MM.1S (cell line): Measurements from ENCODE around the gene TGFBR2.

Experiments used
- DNase-seq: peaks from one replicate; pipeline ENCODE4 v3.0.0-alpha.2; 2015
- H2AFZ ChIP-seq: fragments of 300-600 bp; sonication (generic); 2 replicates; pipeline ENCODE4 v1.6.0; 2016; ENCODE audit warnings: antibody characterized with exemption, low read length
- H3F3A ChIP-seq: fragments of 300-600 bp; sonication (generic); 2 replicates; pipeline ENCODE4 v1.6.1; 2016; ENCODE audit warnings: mild to moderate bottlenecking, antibody characterized with exemption, low read length, moderate library complexity, mixed read lengths; ENCODE audit not compliant: insufficient read depth
- H3K27ac ChIP-seq: fragments of 300-600 bp; sonication (generic); 2 replicates; pipeline ENCODE4 v1.5.1; 2016; ENCODE audit warnings: mild to moderate bottlenecking, low read length
- H3K27me3 ChIP-seq: fragments of 300-600 bp; sonication (generic); replicated peaks from 2 replicates; pipeline ENCODE4 v1.6.0; 2016; ENCODE audit warnings: low read length; ENCODE audit not compliant: insufficient read depth
- H3K36me3 ChIP-seq: fragments of 300-600 bp; sonication (generic); replicated peaks from 2 replicates; pipeline ENCODE4 v1.6.1; 2016; ENCODE audit warnings: mild to moderate bottlenecking, low read length, mixed read lengths; ENCODE audit not compliant: insufficient read depth
- H3K4me1 ChIP-seq: fragments of 300-600 bp; sonication (generic); 2 replicates; pipeline ENCODE4 v1.6.1; 2016; ENCODE audit warnings: low read length, mixed read lengths
- H3K4me2 ChIP-seq: fragments of 300-600 bp; sonication (generic); 2 replicates; pipeline ENCODE4 v1.6.0; 2016; ENCODE audit warnings: low read depth, low read length
- H3K4me3 ChIP-seq: fragments of 300-600 bp; sonication (generic); 2 replicates; pipeline ENCODE4 v1.5.1; 2016; ENCODE audit warnings: low read length, mixed read lengths
- H3K79me2 ChIP-seq: fragments of 300-600 bp; sonication (generic); 2 replicates; pipeline ENCODE4 v1.6.1; 2016; ENCODE audit warnings: mixed run types, low read length, mixed read lengths
- H3K9ac ChIP-seq: fragments of 300-600 bp; sonication (generic); 2 replicates; pipeline ENCODE4 v1.6.1; 2016; ENCODE audit warnings: low read length, mixed read lengths
- H3K9me2 ChIP-seq: fragments of 300-600 bp; sonication (generic); replicated peaks from 2 replicates; pipeline ENCODE4 v1.6.1; 2016; ENCODE audit warnings: mild to moderate bottlenecking, low read length, mixed read lengths; ENCODE audit not compliant: insufficient read depth
- H3K9me3 ChIP-seq: fragments of 300-600 bp; sonication (generic); replicated peaks from 2 replicates; pipeline ENCODE4 v1.6.1; 2016; ENCODE audit warnings: mild to moderate bottlenecking, low read length, mixed read lengths; ENCODE audit not compliant: insufficient read depth
- H4K20me1 ChIP-seq: fragments of 300-600 bp; sonication (generic); 2 replicates; pipeline ENCODE4 v1.6.1; 2016; ENCODE audit warnings: mild to moderate bottlenecking, low read length, moderate library complexity, mixed read lengths; ENCODE audit not compliant: insufficient read depth
- CTCF ChIP-seq: fragments of 300-600 bp; sonication (generic); IDR thresholded peaks from 2 replicates; pipeline ENCODE4 v1.5.1; 2016; ENCODE audit warnings: antibody characterized with exemption, low read length, mixed read lengths
- EZH2 ChIP-seq: fragments of 300-600 bp; sonication (generic); optimal IDR thresholded peaks from 2 replicates; pipeline ENCODE3; 2017; ENCODE audit warnings: low read depth, mild to moderate bottlenecking, antibody characterized with exemption, low read length, mixed read lengths
- EZH2phosphoT487 ChIP-seq: fragments of 300-600 bp; sonication (generic); IDR thresholded peaks from 2 replicates; pipeline ENCODE4 v1.6.1; 2018; ENCODE audit warnings: antibody characterized with exemption, low read length

TGFBR2 gene

DNA sequence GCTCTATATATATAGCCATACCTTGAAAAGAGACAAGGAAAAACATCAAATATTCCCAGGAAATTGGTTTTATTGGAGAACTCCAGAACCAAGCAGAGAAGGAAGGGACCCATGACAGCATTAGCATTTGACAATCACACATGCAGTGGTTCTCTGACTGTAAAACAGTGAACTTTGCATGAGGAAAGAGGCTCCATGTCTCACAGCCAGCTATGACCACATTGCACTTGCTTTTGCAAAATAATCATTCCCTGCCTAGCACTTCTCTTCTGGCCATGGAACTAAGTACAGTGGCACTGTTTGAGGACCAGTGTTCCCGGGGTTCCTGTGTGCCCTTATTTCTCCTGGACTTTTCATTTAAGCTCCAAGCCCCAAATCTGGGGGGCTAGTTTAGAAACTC lies 85.5 kb downstream of the TGFBR2 start:
- TF ChIP-seq EZH2phosphoT487 (no peak), EZH2 (no peak), CTCF (no peak)
- Histone ChIP-seq H3K27ac (no peak overlapping the region), H3K4me2 (no peak overlapping the region), H3K9me3 (no peaks in the 10 kb centered on the region), H3K4me3 (no peak overlapping the region), H4K20me1 (no peaks in the 10 kb centered on the region), H2AFZ (no peak overlapping the region), H3F3A (no peaks in the 10 kb centered on the region), H3K4me1 (peaks cover 9% of the 10 kb centered on the region), H3K9me2 (no peaks in the 10 kb centered on the region), H3K36me3 (no peaks in the 10 kb centered on the region), H3K9ac (no peak overlapping the region), H3K27me3 (no peaks in the 10 kb centered on the region), H3K79me2 (no peaks in the 10 kb centered on the region)
- DNase-seq, result no peak

DNA sequence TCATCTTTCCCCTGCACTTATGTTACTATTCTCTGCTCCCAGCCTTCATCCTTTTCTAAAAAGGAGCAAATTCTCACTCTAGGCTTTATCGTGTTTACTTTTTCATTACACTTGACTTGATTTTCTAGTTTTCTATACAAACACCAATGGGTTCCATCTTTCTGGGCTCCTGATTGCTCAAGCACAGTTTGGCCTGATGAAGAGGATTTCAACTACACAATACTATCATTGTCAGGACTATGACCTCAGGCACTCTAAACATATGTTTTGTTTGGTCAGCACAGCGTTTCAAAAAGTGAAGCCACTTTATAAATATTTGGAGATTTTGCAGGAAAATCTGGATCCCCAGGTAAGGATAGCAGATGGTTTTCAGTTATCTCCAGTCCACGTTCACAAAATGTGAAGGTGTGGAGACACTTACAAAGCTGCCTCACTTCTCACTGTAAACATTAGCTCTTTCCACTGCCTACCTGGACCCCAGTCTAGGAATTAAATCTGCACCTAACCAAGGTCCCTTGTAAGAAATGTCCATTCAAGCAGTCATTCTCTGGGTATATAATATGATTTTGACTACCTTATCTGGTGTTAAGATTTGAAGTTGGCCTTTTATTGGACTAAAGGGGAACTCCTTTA lies 86.2 kb downstream of the TGFBR2 start:
- no peaks in the 10 kb centered on the region for H4K20me1 ChIP-seq
- no peaks in the 10 kb centered on the region for H3K9me2 ChIP-seq
- H2AFZ ChIP-seq, result no peak overlapping the region
- H3K27me3 ChIP-seq, result no peaks in the 10 kb centered on the region
- H3F3A ChIP-seq, result no peaks in the 10 kb centered on the region
- H3K4me1 ChIP-seq, result peaks cover 10% of the 10 kb centered on the region
- no peak overlapping the region for H3K9ac ChIP-seq
- no peaks in the 10 kb centered on the region for H3K36me3 ChIP-seq
- H3K79me2 ChIP-seq, result no peaks in the 10 kb centered on the region
- H3K4me3 ChIP-seq, result no peak overlapping the region
- no peak for TF ChIP-seq EZH2
- no peak for TF ChIP-seq EZH2phosphoT487
- no peak for TF ChIP-seq CTCF
- no peak overlapping the region for H3K27ac ChIP-seq
- DNase-seq, result no peak
- no peaks in the 10 kb centered on the region for H3K9me3 ChIP-seq
- no peak overlapping the region for H3K4me2 ChIP-seq

DNA sequence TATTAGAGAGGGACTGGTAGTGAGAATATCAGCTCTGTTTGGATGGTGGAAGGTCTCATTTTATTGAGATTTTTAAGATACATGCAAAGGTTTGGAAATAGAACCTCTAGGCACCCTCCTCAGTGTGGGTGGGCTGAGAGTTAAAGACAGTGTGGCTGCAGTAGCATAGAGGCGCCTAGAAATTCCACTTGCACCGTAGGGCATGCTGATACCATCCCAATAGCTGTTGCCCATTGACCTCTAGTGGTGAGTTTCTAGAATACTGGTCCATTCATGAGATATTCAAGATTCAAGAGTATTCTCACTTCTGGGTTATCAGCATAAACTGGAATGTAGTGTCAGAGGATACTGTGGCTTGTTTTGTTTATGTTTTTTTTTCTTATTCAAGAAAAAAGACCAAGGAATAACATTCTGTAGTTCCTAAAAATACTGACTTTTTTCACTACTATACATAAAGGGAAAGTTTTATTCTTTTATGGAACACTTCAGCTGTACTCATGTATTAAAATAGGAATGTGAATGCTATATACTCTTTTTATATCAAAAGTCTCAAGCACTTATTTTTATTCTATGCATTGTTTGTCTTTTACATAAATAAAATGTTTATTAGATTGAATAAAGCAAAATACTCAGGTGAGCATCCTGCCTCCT lies 87.2 kb downstream of the TGFBR2 start:
- no peaks in the 10 kb centered on the region for H3F3A ChIP-seq
- H3K27ac ChIP-seq, result no peak overlapping the region
- H3K4me2 ChIP-seq, result no peak overlapping the region
- H3K79me2 ChIP-seq, result no peaks in the 10 kb centered on the region
- no peak overlapping the region for H3K4me3 ChIP-seq
- H2AFZ ChIP-seq, result no peak overlapping the region
- no peaks in the 10 kb centered on the region for H3K9me3 ChIP-seq
- DNase-seq, result peak; percentile 75
- H3K9ac ChIP-seq, result no peak overlapping the region
- H3K36me3 ChIP-seq, result no peaks in the 10 kb centered on the region
- H3K9me2 ChIP-seq, result no peaks in the 10 kb centered on the region
- no peaks in the 10 kb centered on the region for H3K27me3 ChIP-seq
- H3K4me1 ChIP-seq, result peaks cover 10% of the 10 kb centered on the region
- H4K20me1 ChIP-seq, result no peaks in the 10 kb centered on the region
- peak; percentile 86 for TF ChIP-seq CTCF
- no peak for TF ChIP-seq EZH2phosphoT487
- no peak for TF ChIP-seq EZH2
